Measurements from ENCODE around the gene SMIM3.
"Not testable (repeated sequence)": the region's sequence is repeated elsewhere in the genome, so short reads cannot be mapped to it uniquely, and the experiment has no call there.

Gene SMIM3

DNA sequence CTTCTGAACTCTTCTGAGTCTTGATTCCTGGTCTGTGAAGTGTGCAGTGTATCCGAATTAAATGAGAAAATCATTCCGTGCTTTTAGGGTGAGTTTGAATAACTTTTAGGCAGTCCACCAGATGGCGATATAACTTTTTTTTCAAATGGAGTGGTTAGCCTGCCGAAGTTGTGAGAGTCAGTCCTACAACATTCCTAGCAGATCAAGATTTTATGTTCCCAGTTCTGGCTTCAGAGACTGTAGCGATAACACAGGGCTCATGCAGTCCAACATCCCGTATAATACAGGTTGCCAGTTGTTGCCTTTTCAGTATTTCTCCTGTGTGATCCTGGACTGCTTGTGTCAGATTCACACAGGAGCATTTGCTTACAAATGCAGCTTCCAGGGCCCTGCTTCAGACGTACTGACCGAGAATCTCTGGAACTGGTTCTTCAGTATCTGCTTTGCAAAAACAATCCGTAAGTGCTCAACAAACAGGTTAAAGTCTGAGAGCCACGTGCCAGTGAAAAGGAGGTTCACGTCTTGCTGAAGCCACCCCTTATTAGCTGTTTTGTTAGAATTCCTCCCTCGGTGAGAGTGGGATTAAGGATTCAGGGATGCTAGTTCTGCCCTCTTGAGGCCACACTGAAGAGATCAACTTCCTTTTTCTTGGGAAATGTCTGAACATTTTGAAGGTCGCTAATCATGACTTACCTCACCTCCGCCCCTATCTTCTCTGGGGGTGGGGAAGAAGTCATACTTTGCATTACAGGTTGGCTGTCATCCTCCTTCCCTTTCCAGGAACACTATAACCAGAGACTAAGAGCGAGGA is 22.8 kb downstream of the SMIM3 start:
- DNase-seq = peak; percentile 62

GRCh38 chr5:150804388-150804787 is 25.8 kb downstream of the SMIM3 start:
- no peak for DNase-seq

DNA sequence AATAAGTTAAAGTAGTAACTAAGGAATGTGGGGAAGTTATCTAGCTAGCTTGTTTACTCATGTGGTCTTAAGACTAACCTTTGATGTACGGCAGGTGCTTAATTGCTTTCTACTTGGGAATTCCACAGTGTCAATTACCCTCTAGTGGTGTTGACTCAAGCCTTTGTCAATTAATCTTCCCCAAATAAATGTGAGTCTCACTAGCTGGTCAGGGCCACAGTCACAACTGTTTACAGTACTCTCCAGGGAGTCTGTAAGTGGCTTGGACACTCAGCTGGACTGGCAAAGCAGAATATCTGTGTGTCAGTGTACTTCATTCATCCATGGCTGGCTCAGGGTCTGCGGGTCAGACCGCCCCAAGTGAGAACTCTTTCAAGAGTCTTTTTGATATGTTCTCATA is 30.8 kb downstream of the SMIM3 start:
- DNase-seq = no peak

DNA sequence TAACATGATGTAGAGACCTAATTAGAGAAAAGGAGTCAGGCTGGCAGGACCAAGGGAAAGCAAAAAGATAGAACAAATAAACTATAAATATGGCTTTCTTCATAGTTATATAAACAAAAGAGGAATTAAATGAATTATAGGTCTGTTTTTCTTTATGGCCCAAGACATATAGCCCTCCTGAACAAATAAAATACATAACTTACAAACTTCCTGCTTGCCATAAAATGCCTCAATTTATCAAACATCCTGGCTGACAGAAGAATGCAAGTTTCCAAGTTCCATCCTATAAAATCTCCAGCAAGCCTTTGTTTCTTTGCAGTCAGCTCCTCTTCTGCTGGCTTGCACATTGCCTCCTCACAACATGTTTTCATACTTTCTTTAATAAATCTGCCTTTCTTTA is 36.5 kb downstream of the SMIM3 start:
- no peak for DNase-seq

DNA sequence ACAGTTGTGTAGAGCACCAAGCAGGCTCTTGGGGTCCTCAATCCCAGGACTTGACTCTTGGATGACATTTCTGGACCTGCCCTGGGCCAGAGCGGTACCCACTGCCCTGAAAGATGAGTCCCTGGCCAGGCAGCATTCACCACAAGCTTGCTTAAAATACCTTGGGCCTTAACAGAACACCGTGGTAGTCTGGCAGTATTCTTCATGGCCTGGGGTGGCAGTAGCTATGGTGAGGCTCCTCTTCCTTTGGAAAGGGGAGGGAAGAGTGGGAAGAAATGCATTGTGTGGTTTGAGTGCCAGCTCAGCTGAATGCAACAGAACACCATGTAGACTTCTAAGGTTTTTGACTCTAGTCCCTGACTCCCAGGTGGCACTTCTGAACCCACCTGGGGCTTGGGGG is 38.4 kb downstream of the SMIM3 start:
- no peak for DNase-seq

DNA sequence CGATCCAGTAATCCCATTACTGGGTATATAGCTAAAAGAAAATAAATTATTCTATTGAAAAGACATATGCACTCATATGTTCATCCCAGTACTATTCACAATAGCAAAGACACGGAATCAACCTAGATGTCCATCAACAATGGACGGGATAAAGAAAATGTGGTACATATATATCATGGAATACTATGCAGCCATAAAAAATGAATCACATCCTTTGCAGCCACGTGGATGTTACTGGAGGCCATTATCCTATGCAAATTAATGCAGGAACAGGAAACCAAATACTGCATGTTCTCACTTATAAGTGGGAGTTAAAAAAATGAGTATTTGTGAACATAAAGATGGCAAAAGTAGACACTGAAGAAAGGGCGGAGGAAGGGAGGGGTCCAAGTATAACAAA is 51.2 kb downstream of the SMIM3 start:
- no peak for DNase-seq

GRCh38 chr5:150831821-150832220 is 53.3 kb downstream of the SMIM3 start:
- DNase-seq = not testable (repeated sequence)

- DNase-seq = no peak
Measured at GRCh38 chr5:150836064-150836463, 57.5 kb downstream of the SMIM3 start.

- no peak for DNase-seq
Measured at GRCh38 chr5:150836703-150837102, 58.1 kb downstream of the SMIM3 start.

DNA sequence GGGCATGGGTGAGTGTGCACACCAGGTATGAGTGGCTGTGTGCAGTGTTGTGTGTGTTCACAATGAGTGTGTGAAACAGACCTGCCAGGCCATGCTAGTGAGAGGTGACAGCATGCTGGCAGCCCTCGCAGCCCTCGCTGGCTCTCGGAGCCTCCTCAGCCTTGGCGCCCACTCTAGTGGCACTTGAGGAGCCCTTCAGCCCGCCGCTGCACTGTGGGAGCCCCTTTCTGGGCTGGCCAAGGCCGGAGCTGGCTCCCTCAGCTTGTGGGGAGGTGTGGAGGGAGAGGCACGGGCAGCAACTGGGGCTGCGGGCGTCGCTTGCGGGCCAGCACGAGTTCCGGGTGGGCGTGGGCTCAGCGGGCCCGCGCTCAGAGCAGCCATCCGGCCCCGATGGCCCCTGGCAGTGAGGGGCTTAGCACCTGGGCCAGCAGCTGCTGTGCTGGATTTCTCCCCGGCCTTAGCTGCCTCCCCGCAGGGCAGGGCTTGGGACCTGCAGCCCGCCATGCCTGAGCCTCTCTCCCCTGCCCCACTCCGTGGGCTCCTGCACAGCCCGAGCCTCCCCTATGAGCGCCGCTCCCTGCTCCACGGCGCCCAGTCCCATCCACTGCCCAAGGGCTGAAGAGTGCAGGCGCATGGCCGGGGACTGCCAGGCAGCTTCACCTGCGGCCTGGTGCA is 66.8 kb downstream of the SMIM3 start:
- not testable (repeated sequence) for DNase-seq

- not testable (repeated sequence) for DNase-seq
Measured at GRCh38 chr5:150846308-150846653, 67.7 kb downstream of the SMIM3 start, which contains the start of gene IRGM. Gene IRGM, plus strand, starts transcription at chr5:150846521. Its CDS starts 1,603 bp downstream, at chr5:150848124.
